Cardiac muscle cell (in vitro differentiated cells and primary cell): Measurements from ENCODE around the gene PROSER1. TPM values are rescaled to one million over a fixed set of nuclear protein-coding genes. Genes with fewer than 3 reads are reported as not detected.

Experiments
- DNase-seq, 2 donors: peaks; one replicate each; pipeline versions ENCODE4 v3.0.0 to v3.0.0-alpha.2; 2010 to 2017; ENCODE audit warnings: low read depth in 1 of 2, low spot score in 1 of 2
- H3K27ac ChIP-seq: fragments of 200-600 bp; sonication (generic); 2 replicates; pipeline ENCODE4 v1.5.1; 2016
- H3K27me3 ChIP-seq: fragments of 200-600 bp; sonication (generic); 2 replicates; pipeline ENCODE4 v1.6.0; 2016; ENCODE audit warnings: control low read depth
- H3K36me3 ChIP-seq: fragments of 200-600 bp; sonication (generic); 2 replicates; pipeline ENCODE4 v1.5.1; 2016; ENCODE audit warnings: control low read depth
- H3K4me1 ChIP-seq: fragments of 200-600 bp; sonication (generic); 2 replicates; pipeline ENCODE4 v1.8.1; 2017; ENCODE audit warnings: low read depth, mild to moderate bottlenecking, mixed run types
- H3K4me3 ChIP-seq: fragments of 200-600 bp; sonication (generic); 2 replicates; pipeline ENCODE4 v1.5.1; 2016; ENCODE audit warnings: mild to moderate bottlenecking
- H3K9me3 ChIP-seq: fragments of 200-600 bp; sonication (generic); 2 replicates; pipeline ENCODE4 v1.5.1; 2017; ENCODE audit warnings: low read depth, mild to moderate bottlenecking, control low read depth
- polyA plus RNA-seq: library from polyadenylated mRNA; unstranded; fragments of >200 nt; fragmentation: Nextera tagmentation; extraction: Ambion mirVana; gene quantifications from 2 replicates; pipeline ENCODE4 v1.2.1, GENCODE V29; 2016
- total RNA-seq: library from RNA; depleted of rRNA; stranded (reverse); fragments of >200 nt; gene quantifications from 2 replicates; pipeline ENCODE4 v1.2.3, GENCODE V29; 2016
- TF ChIP-seq, protein P1 (sequence below): IDR thresholded peaks from 2 replicates; pipeline ENCODE4 v1.5.1; 2012; ENCODE audit warnings: low read depth, mild to moderate bottlenecking, low read length

The PROSER1 gene
- total and polyA plus RNA-seq, 2 experiments from 2014 or later = 13.1 to 14.0 TPM

DNA sequence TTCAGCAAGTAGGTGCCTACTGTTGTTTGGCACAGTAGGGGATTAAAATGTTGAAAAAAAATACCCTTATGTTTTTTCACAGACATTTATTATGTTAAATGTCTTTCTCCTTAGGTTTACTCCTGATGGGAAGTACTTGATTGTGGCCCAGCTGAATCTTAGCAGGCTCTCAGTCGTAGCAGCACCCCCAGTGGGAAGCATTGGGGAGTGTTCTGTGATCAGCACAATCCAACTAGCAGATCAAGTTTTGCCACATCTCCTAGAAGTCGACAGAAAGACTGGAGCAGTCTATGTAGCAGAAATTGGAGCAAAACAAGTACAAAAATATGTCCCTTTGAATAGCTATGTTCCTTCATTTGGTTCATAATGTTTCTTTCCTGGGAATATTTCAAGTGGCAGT lies 9.7 kb upstream of the PROSER1 start:
- H3K36me3 ChIP-seq = peaks cover 13% of the 10 kb centered on the region
- no peak overlapping the region for H3K27ac ChIP-seq
- no peaks in the 10 kb centered on the region for H3K27me3 ChIP-seq
- no peak for DNase-seq
- H3K4me3 ChIP-seq = no peak overlapping the region
- no peaks in the 10 kb centered on the region for H3K9me3 ChIP-seq
- no peaks in the 10 kb centered on the region for H3K4me1 ChIP-seq
- TF ChIP-seq, protein P1, sequence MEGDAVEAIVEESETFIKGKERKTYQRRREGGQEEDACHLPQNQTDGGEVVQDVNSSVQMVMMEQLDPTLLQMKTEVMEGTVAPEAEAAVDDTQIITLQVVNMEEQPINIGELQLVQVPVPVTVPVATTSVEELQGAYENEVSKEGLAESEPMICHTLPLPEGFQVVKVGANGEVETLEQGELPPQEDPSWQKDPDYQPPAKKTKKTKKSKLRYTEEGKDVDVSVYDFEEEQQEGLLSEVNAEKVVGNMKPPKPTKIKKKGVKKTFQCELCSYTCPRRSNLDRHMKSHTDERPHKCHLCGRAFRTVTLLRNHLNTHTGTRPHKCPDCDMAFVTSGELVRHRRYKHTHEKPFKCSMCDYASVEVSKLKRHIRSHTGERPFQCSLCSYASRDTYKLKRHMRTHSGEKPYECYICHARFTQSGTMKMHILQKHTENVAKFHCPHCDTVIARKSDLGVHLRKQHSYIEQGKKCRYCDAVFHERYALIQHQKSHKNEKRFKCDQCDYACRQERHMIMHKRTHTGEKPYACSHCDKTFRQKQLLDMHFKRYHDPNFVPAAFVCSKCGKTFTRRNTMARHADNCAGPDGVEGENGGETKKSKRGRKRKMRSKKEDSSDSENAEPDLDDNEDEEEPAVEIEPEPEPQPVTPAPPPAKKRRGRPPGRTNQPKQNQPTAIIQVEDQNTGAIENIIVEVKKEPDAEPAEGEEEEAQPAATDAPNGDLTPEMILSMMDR = no peak

DNA sequence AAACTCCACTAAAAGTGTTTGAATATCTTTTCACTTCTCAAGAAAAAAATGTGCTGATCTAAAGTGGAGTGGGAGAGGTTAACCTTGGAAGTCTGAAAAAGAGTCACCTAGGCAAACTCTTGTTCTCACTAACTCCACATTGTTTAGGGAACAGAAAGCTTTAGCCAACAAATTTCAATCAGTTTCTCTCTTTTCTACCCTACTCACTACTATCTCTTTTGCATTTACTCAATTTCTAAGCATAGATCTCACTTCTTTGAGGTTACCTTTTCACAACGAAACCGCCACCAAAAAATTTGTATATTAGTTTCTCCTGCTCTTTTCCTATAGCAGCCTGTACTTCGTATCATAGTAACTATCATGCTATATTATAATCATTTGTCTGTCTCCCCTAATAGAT lies 6.6 kb upstream of the PROSER1 start:
- Histone ChIP-seq H3K27me3 (no peaks in the 10 kb centered on the region), H3K27ac (no peak overlapping the region), H3K4me1 (no peaks in the 10 kb centered on the region), H3K36me3 (peaks cover 14% of the 10 kb centered on the region), H3K4me3 (no peak overlapping the region), H3K9me3 (no peaks in the 10 kb centered on the region)
- DNase-seq = no peak
- TF ChIP-seq, protein P1 = no peak

DNA sequence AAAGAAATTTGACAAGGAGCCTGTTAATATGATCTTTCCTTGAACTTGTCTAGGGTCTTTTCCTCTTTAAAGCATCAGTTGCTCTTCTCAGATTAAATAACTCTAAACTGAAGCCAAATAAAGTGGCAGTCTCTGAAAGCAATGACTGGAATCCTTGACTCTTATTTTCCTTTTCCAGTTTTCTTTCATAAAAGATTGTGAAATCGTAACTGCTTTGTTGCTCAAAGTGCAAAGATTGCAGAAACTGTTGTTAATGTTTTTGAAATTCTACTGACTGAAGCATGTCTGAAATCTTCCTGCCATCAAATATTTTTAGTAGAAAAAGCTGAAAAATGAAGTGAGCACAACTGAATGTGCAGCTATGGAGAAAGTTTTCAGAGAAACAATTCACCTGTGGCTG lies 2.3 kb upstream of the PROSER1 start:
- TF ChIP-seq, protein P1 = no peak
- no peaks in the 10 kb centered on the region for H3K9me3 ChIP-seq

DNA sequence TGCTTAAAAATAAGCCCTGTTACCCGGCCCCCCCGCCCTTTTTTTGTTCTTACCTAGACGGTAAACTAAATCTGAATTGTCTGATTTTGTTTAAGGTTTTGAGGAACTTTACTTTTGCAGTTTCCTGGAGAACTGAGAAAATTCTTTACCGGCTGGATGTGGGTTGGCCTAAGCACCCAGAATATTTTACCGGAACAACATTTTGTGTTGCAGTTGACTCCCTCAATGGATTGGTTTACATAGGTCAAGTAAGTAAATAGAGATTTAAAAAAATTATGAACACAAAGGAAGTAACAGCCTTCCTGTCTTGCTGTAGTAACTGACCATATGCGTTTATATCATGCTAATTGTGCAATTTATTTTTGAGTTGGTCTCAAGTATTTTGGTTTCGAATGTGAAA lies 1.2 kb upstream of the PROSER1 start:
- no peak overlapping the region for H3K27ac ChIP-seq
- H3K9me3 ChIP-seq = no peaks in the 10 kb centered on the region
- peaks cover 3% of the 10 kb centered on the region for H3K36me3 ChIP-seq
- TF ChIP-seq, protein P1 = no peak
- H3K27me3 ChIP-seq = no peaks in the 10 kb centered on the region
- peaks cover 25% of the 10 kb centered on the region for H3K4me1 ChIP-seq
- no peak for DNase-seq
- H3K4me3 ChIP-seq = peak overlapping the region; percentile 69

More for the DNA sequence above, 2.3 kb upstream of the PROSER1 start:
- no peak overlapping the region for H3K27ac ChIP-seq
- peaks cover 18% of the 10 kb centered on the region for H3K4me1 ChIP-seq
- peaks cover 9% of the 10 kb centered on the region for H3K36me3 ChIP-seq
- peak in 1 of 2 donors; percentile 19 for DNase-seq
- no peaks in the 10 kb centered on the region for H3K27me3 ChIP-seq
- H3K4me3 ChIP-seq = no peak overlapping the region

DNA sequence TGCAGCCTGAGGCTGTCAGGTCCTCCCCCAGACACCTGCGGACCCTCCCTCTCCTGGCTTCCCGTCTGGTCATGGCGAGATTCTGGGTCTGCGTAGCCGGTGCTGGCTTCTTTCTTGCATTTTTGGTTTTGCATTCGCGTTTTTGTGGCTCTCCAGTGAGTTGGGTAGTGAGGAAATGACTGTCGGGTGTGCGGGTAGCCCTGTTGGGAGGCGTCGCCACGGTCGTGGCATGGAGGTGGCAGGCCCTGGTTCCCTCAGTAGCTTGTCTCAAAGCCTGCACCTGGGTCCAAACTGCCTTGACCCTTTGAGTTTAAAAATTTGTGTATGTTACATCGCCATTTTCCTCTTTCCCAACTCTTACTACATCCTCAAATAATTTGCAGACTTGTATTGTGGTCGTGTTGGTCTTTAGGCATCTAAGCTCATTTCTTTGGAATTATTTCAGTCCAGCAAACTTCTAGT lies 711 bp upstream of the PROSER1 start:
- DNase-seq = peak in 1 of 2 donors; percentile 16
- Histone ChIP-seq H3K4me3 (peak overlapping the region; percentile 69), H3K9me3 (no peaks in the 10 kb centered on the region), H3K27me3 (no peaks in the 10 kb centered on the region), H3K27ac (peak overlapping the region; percentile 89), H3K4me1 (peaks cover 25% of the 10 kb centered on the region), H3K36me3 (peaks cover 3% of the 10 kb centered on the region)
- TF ChIP-seq, protein P1 = no peak
